ENCODE measurements around the gene EFCAB10. TPM values are rescaled to one million over a fixed set of nuclear protein-coding genes. Genes with fewer than 3 reads are reported as not detected.

The EFCAB10 gene
- total RNA-seq, 4 donors from 2014 or later = not detected

DNA sequence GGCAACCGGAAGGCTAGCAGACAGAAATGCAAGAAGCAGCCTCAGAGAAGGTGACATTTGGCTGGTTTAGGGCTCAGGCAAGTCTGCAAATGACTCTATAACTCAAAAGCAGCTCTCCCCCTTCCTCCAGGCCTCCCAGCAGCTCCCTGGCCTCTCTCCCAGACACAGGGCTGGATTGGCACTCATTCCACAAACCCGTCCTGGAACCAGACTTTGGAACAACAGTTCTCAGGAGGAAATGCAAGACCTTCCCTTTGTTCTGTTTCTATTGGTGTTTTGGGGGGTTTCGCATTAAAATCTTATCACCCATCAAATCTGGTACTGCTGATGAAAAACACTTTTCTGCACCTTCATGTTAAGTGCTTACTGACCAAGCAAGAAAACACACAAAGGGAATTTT is 40.3 kb upstream of the EFCAB10 start:
- H3K9me3 ChIP-seq = no peaks in the 10 kb centered on the region
- no peak overlapping the region for H3K4me3 ChIP-seq
- no peak overlapping the region for H3K27ac ChIP-seq
- H3K36me3 ChIP-seq = peaks cover 0 to 90% (median 16%) of the 10 kb centered on the region in 3 donors
- no peaks in the 10 kb centered on the region for H3K27me3 ChIP-seq
- TF ChIP-seq POLR2A (IDR thresholded peaks at IDR 0.05) = no peak
- no peak for TF ChIP-seq CTCF (IDR thresholded peaks at IDR 0.05)
- DNase-seq = no peak
- 51% methylated on average over 3 of the region's 3 CpGs for WGBS, 2 donors
- H3K4me1 ChIP-seq = peaks cover 0 to 22% (median 0%) of the 10 kb centered on the region in 3 donors
- intact Hi-C loops (cut with DNase I) = no loop called here

DNA sequence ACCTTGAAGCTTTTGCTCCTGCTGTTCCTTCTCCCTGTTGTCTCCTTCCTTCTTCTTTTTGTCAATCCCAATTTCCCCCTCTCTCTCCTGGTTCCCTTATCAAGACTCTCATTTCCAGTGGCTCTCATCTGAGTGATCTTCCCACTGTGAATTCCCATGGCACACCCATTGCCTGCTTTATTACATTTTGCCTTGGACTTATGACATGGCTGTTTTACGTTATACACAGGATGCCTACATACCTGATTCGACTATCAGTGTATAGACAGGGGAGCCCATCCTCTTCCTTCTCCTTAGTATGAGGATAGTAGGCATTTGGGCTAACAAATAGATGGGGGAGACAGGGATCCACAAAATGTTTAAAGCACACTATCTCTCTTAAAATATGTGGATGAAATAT is 39.9 kb upstream of the EFCAB10 start:
- WGBS, 2 donors = 29 to 32% methylated on average over 2 of the region's 2 CpGs

GRCh38 chr7:105619590-105619989 is 38.3 kb upstream of the EFCAB10 start:
- H3K4me1 ChIP-seq = peaks cover 0 to 22% (median 0%) of the 10 kb centered on the region in 3 donors
- H3K27ac ChIP-seq = no peak overlapping the region
- DNase-seq = no peak
- no peaks in the 10 kb centered on the region for H3K27me3 ChIP-seq
- no peak overlapping the region for H3K4me3 ChIP-seq
- H3K9me3 ChIP-seq = no peaks in the 10 kb centered on the region
- intact Hi-C loops (cut with DNase I) = no loop called here
- 95 to 96% methylated on average over 4 of the region's 4 CpGs for WGBS, 2 donors
- H3K36me3 ChIP-seq = peaks cover 0 to 94% (median 16%) of the 10 kb centered on the region in 3 donors
- TF ChIP-seq POLR2A (IDR thresholded peaks at IDR 0.05) (no peak), CTCF (IDR thresholded peaks at IDR 0.05) (no peak)

More for the DNA sequence above, 39.9 kb upstream of the EFCAB10 start:
- peaks cover 0 to 22% (median 0%) of the 10 kb centered on the region in 3 donors for H3K4me1 ChIP-seq
- no peak for TF ChIP-seq POLR2A (IDR thresholded peaks at IDR 0.05)
- TF ChIP-seq CTCF (IDR thresholded peaks at IDR 0.05) = no peak
- no peak for DNase-seq
- peaks cover 0 to 90% (median 16%) of the 10 kb centered on the region in 3 donors for H3K36me3 ChIP-seq
- no peak overlapping the region for H3K4me3 ChIP-seq
- intact Hi-C loops (cut with DNase I) = no loop called here
- H3K9me3 ChIP-seq = no peaks in the 10 kb centered on the region
- H3K27ac ChIP-seq = no peak overlapping the region
- no peaks in the 10 kb centered on the region for H3K27me3 ChIP-seq

DNA sequence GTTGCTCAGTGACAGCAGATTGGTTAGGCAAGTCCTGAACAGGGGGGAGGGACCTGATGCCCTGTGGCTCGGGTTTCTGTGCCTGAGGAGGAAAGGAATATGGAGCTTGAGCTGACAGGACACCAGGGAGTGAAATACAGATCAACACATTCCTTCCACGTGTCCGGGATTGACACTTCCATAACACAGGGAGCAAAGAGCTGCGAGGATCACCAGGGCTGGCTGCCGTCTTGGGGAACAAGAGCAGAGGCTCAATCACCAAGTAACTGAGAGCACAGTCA is 36.7 kb upstream of the EFCAB10 start:
- Histone ChIP-seq H3K36me3 (peaks cover 0 to 94% (median 17%) of the 10 kb centered on the region in 3 donors), H3K4me3 (no peak overlapping the region), H3K4me1 (peaks cover 0 to 18% (median 0%) of the 10 kb centered on the region in 3 donors), H3K27ac (no peak overlapping the region), H3K9me3 (no peaks in the 10 kb centered on the region), H3K27me3 (no peaks in the 10 kb centered on the region)
- DNase-seq = no peak
- 95% methylated on average over 4 of the region's 5 CpGs; no CpG with 5 or more reads in 1 of the 2 donors for WGBS, 2 donors
- intact Hi-C loops (cut with DNase I) = no loop called here
- TF ChIP-seq CTCF (IDR thresholded peaks at IDR 0.05) = no peak

DNA sequence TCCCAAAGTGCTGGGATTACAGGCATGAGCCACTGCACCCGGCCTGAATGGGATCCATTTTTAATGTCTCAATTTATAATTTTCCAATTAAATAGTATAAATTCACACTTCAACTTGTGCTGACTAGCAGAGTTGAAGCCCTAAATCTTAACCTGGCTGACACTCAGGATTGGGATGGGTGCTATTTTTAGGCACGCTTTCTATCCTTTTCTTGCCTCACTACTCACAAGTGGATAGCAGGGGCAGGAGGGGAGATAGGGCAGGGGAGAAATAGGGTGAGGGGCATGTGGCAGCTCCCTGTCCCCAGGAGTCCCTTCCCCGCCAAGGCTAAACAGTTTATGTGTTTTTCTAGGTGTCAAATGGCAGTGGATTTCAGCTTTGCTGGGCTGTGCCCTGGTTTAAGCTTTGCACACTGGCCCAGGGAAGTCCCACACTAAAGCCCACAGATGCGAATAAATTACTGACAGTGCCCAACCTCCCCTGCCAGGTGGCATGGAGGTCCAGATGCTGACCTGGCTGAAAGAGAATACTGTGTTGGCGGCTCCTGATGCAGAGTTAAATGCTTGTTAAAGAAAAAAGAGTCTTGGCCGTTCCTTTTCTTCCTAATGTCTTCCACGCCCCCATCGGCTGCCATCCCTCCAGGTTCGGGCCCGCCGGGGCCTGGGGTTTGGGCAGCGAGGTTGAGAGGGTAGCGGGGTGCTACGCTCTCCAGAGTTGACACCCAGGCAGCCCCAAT is 36.2 kb upstream of the EFCAB10 start:
- H3K36me3 ChIP-seq = peaks cover 0 to 94% (median 17%) of the 10 kb centered on the region in 3 donors

More for the DNA sequence above, 36.2 kb upstream of the EFCAB10 start:
- no peaks in the 10 kb centered on the region for H3K27me3 ChIP-seq
- no peak for DNase-seq
- TF ChIP-seq CTCF (IDR thresholded peaks at IDR 0.05) (no peak), POLR2A (IDR thresholded peaks at IDR 0.05) (no peak)
- H3K9me3 ChIP-seq = no peaks in the 10 kb centered on the region
- no peak overlapping the region for H3K27ac ChIP-seq
- no peak overlapping the region for H3K4me3 ChIP-seq
- H3K4me1 ChIP-seq = peaks cover 0 to 13% (median 0%) of the 10 kb centered on the region in 3 donors
- intact Hi-C loops (cut with DNase I) = no loop called here
- 93 to 99% methylated on average over 7 to 10 of the region's 14 CpGs for WGBS, 2 donors

All from esophagus squamous epithelium (tissue), 5 donors.